Measurements from ENCODE around the gene ADAMTS17.

ADAMTS17 gene

GRCh38 chr15:100259266-100259665, 82.5 kb downstream of the ADAMTS17 start:
- no peaks in the 10 kb centered on the region for H3K4me1 ChIP-seq (ENCODE audit: control insufficient read depth, low read length)
- H3F3A ChIP-seq (ENCODE audit: control insufficient read depth, insufficient read depth) = no peaks in the 10 kb centered on the region
- H3K27ac ChIP-seq (ENCODE audit: low read depth, low read length) = no peak overlapping the region
- no peak overlapping the region for H3K4me3 ChIP-seq (ENCODE audit: low read length)
- no peaks in the 10 kb centered on the region for H4K20me1 ChIP-seq (ENCODE audit: control insufficient read depth, insufficient read depth, low read depth, low read length)
- no peak for TF ChIP-seq CTCF (IDR thresholded peaks at IDR 0.05; ENCODE audit: low read depth, low read length, poor library complexity, severe bottlenecking)
- no peak for TF ChIP-seq EZH2phosphoT487 (IDR thresholded peaks at IDR 0.05; ENCODE audit: borderline replicate concordance, low read length)
- H3K9me2 ChIP-seq (replicated peaks; ENCODE audit: control insufficient read depth, low read length) = no peaks in the 10 kb centered on the region
- no peaks in the 10 kb centered on the region for H3K79me2 ChIP-seq (ENCODE audit: control insufficient read depth, low read length)
- no peaks in the 10 kb centered on the region for H3K36me3 ChIP-seq (ENCODE audit: control insufficient read depth, low read length)
- H3K9me3 ChIP-seq (ENCODE audit: control insufficient read depth, insufficient read depth, low read length) = no peaks in the 10 kb centered on the region
- H3K27me3 ChIP-seq (ENCODE audit: control insufficient read depth, low read length) = no peaks in the 10 kb centered on the region
- no peak overlapping the region for H3K4me2 ChIP-seq (ENCODE audit: low read length)

DNA sequence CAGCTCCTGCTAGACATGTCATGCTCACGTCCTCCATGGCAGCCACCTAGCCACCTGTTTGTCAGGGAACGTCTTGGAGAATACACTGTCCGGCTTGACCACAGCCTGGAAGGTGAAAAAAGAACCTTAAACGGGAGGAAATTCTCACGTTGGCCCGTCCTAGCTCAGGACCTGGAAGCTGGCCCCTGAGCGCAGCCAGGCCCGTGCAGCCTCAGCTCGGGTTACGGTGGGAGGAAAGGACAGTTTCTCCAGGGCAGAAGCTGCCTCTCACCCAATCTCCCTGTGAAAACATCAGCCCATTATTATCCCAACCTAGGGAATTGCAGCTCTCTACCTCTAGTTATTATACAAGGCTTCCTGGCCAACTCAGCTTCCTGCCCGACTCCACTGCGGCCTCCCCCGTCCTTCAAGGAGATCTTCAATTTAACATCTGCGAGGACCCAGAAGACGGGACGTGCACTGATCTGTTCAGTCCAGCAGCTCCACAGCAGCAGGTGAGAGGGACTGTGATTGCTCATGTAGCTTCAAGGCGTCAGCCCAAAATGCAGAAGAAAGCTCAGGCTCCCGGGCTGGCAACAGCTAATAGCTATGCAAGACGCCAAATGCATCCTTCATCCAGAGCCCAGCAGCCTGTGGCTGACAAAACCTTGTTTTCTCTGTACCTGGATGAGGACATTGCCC, 84.7 kb downstream of the ADAMTS17 start:
- H3K27me3 ChIP-seq (ENCODE audit: control insufficient read depth, low read length) = no peaks in the 10 kb centered on the region
- no peaks in the 10 kb centered on the region for H3K79me2 ChIP-seq (ENCODE audit: control insufficient read depth, low read length)
- no peak overlapping the region for H3K27ac ChIP-seq (ENCODE audit: low read depth, low read length)
- H3F3A ChIP-seq (ENCODE audit: control insufficient read depth, insufficient read depth) = no peaks in the 10 kb centered on the region
- H3K9me2 ChIP-seq (replicated peaks; ENCODE audit: control insufficient read depth, low read length) = no peaks in the 10 kb centered on the region
- TF ChIP-seq EZH2phosphoT487 (IDR thresholded peaks at IDR 0.05; ENCODE audit: borderline replicate concordance, low read length) (no peak), CTCF (IDR thresholded peaks at IDR 0.05; ENCODE audit: low read depth, low read length, poor library complexity, severe bottlenecking) (no peak)
- H3K36me3 ChIP-seq (ENCODE audit: control insufficient read depth, low read length) = no peaks in the 10 kb centered on the region
- no peaks in the 10 kb centered on the region for H4K20me1 ChIP-seq (ENCODE audit: control insufficient read depth, insufficient read depth, low read depth, low read length)
- H3K4me1 ChIP-seq (ENCODE audit: control insufficient read depth, low read length) = no peaks in the 10 kb centered on the region
- H3K4me2 ChIP-seq (ENCODE audit: low read length) = no peak overlapping the region
- no peak overlapping the region for H3K4me3 ChIP-seq (ENCODE audit: low read length)
- no peaks in the 10 kb centered on the region for H3K9me3 ChIP-seq (ENCODE audit: control insufficient read depth, insufficient read depth, low read length)

- H3K27me3 ChIP-seq (ENCODE audit: control insufficient read depth, low read length) = no peaks in the 10 kb centered on the region
- no peaks in the 10 kb centered on the region for H3K36me3 ChIP-seq (ENCODE audit: control insufficient read depth, low read length)
- no peaks in the 10 kb centered on the region for H3K9me3 ChIP-seq (ENCODE audit: control insufficient read depth, insufficient read depth, low read length)
- no peaks in the 10 kb centered on the region for H3K4me1 ChIP-seq (ENCODE audit: control insufficient read depth, low read length)
- H3K4me3 ChIP-seq (ENCODE audit: low read length) = no peak overlapping the region
- H4K20me1 ChIP-seq (ENCODE audit: control insufficient read depth, insufficient read depth, low read depth, low read length) = no peaks in the 10 kb centered on the region
- no peaks in the 10 kb centered on the region for H3F3A ChIP-seq (ENCODE audit: control insufficient read depth, insufficient read depth)
- H3K79me2 ChIP-seq (ENCODE audit: control insufficient read depth, low read length) = no peaks in the 10 kb centered on the region
- TF ChIP-seq CTCF (IDR thresholded peaks at IDR 0.05; ENCODE audit: low read depth, low read length, poor library complexity, severe bottlenecking) (no peak), EZH2phosphoT487 (IDR thresholded peaks at IDR 0.05; ENCODE audit: borderline replicate concordance, low read length) (no peak)
- no peak overlapping the region for H3K4me2 ChIP-seq (ENCODE audit: low read length)
- H3K27ac ChIP-seq (ENCODE audit: low read depth, low read length) = no peak overlapping the region
- H3K9me2 ChIP-seq (replicated peaks; ENCODE audit: control insufficient read depth, low read length) = no peaks in the 10 kb centered on the region
Measured at GRCh38 chr15:100256101-100256969, 85.4 kb downstream of the ADAMTS17 start.

Measured in DOHH2 (cell line).